GM10266 (cell line): Measurements from ENCODE around the gene SORCS2.

Source experiments
- DNase-seq: peaks from one replicate; pipeline ENCODE4 v3.0.0; 2012; ENCODE audit errors: extremely low spot score
- CTCF ChIP-seq: IDR thresholded peaks from 2 replicates; pipeline ENCODE4 v1.5.1; 2012; ENCODE audit warnings: mild to moderate bottlenecking, low read depth; ENCODE audit not compliant: control insufficient read depth, insufficient read depth; ENCODE audit errors: missing control alignments

The SORCS2 gene

DNA sequence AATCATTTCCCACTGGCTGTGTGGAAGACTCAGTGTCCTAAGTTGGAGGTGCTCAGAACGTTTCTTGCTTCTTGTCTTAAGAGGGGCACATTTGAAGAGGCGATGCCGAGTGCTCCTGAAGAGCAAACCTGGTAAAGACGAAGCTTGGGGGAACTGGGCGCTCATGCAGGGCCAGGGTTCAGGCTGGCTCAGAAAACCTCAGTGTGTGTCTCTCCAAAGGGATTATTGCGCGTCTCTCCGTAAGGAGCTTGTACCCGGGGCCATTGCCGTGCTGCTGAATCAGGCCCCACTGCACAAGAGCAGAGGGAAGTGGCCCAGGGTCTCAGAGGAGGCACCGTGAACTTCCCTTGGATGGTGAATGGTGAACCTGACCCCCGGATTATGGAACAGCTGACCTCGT, 198.0 kb downstream of the SORCS2 start:
- no peak for TF ChIP-seq CTCF
- no peak for DNase-seq

DNA sequence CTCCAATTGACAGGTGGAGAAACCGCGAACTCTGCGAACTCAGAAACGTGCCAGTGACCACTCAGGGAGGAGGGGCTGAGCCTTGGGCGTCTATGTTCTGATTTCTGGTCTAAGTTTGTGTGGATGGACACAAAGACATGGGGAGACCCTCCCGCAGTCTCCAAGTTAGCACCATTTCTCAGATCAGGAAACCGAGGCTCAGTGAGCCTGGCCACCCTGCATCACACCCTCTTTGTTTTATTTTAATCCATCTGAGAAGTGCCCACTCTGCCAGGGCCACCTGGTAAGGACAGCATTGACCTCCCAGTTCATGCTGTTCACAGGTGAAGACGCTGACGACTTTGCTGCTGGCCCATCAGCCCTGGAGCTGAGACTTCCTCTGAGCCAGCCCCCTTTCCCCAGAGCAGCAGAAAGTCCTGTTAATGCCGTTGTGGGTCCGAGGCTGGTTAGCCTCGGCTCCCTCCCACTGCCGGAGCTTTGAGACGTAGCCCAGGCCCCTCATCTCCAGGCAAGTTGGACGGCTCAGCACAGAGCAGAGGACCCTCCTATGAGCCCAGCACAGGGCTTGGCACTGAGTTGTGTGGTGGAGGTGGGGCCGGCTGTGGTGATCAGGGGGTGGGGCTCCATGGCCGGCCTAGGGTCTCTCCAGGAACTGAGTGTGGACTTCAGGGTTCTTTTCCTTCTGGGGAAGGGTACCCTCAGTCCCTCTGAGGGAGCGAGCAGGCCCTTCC, 198.7 kb downstream of the SORCS2 start:
- DNase-seq = no peak
- TF ChIP-seq CTCF = no peak

GRCh38 chr4:7391637-7392437, 199.5 kb downstream of the SORCS2 start:
- TF ChIP-seq CTCF = no peak
- no peak for DNase-seq

DNA sequence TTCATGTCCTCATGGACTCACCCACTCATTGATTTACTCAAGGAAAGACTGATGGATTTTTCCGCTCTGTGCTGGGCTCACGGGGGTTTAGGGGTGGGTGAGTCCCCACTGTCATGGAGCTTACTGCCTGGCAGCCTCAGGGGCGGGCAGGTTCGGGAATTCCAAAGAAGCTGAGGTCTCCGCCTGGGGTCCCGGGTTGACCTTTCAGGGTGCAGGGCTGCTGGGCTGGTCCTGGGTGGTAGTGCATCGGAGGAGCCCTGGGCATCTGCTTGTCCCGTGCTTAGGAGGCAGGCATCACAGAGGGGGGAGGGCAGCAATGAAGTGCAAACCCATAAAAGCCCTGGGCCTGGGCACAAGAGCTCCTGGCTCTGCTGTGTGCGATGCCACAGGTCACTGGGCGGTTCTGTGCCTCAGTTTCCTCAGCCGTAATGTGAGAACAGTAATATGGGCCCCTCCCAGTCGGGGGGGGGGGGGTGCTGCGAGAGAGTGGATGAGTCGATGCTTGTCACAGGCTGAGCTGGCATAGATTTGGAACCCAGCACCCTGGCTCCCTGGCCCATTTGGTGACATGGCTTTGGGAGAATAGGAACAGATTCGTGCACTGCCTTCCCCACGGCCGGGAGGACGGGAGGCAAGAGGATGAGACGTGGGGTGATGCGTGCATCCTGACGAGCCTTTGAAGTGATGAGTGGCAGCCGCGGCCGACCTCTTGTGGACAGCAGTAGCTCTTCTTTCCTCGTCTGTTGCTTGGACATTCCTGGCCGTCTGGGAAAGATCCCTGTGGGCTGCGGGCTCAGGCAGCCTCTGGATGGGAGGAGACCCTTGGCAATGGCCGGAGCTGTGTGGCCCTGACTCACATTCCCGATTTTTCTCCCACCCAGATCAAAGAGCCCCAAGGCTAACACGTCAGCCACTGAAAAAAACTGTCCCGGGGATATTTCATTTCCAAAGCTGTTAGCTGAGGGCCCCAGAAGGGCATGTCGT, 200.4 kb downstream of the SORCS2 start:
- TF ChIP-seq CTCF = no peak
- no peak for DNase-seq

DNA sequence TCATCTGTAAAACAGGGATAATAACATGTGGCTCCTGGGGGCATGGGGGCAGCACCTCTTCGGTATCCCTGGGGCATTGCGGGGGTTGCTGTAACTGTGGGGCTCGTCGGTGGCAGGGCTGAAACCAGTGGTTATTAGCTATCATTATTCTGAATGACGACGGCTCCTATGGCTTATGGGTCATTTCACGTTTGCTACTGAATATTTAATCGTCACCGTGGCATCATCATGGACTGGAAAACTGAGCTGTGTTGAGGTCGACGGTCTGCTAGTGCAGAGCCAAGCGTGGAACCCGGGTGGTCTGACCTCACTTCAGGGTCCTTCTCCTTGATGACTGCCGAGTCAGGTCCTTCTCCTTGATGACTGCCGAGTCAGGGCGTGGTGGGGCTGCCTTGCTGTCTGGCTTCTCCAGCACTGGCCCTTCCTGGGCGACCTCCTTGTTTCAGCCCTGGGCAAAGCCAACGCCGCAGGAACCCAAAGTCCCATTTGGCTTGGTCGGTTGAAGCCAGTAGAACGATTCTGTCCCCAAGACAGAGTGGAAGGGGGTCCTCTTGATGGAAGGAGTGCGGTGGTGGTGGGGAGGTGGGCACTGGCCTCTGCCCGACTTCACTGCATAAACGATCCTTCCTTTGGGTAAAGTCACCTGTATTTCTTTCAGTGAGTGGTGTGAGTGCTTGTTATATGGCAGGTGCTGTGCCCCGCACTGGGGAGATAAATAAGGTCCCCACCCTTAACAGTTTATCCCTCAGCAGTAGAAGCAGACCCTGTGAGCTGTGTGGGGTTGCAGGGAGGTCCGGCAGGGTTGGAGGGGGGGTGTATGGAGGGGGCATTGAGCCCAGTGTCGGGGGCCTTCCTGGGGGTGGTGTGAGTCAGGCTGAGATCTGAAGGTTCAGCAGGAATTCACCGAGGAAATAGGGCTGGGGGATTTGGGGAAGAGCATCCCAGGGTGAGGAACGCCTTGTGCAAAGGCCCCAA, 201.6 kb downstream of the SORCS2 start:
- DNase-seq = no peak
- no peak for TF ChIP-seq CTCF
